ENCODE data around the gene USP2. TPM values are rescaled to one million over a fixed set of nuclear protein-coding genes. Genes with fewer than 3 reads are reported as not detected.

The USP2 gene
- total RNA-seq, 2 donors from 2014 or later: 0.68 to 2.1 TPM

- Histone ChIP-seq H3K36me3 (no peaks in the 10 kb centered on the region), H3K27ac (no peak overlapping the region), H3K4me1 (ENCODE audit: control insufficient read depth in 1 of 2, low read depth in 2 of 2) (peaks cover 26 to 43% of the 10 kb centered on the region in 2 donors), H3K9me3 (no peaks in the 10 kb centered on the region), H3K27me3 (replicated peaks; ENCODE audit: insufficient read depth) (peaks cover 5% of the 10 kb centered on the region), H3K4me3 (no peak overlapping the region)
- ATAC-seq (ENCODE audit: insufficient number of reproducible peaks, low FRiP score, low read depth): no peak
- no peak for DNase-seq (ENCODE audit: low spot score)
- TF ChIP-seq CTCF (IDR thresholded peaks at IDR 0.05): no peak
These were observed 39.1 kb upstream of the USP2 start for GRCh38 chr11:119420631-119421030.

DNA sequence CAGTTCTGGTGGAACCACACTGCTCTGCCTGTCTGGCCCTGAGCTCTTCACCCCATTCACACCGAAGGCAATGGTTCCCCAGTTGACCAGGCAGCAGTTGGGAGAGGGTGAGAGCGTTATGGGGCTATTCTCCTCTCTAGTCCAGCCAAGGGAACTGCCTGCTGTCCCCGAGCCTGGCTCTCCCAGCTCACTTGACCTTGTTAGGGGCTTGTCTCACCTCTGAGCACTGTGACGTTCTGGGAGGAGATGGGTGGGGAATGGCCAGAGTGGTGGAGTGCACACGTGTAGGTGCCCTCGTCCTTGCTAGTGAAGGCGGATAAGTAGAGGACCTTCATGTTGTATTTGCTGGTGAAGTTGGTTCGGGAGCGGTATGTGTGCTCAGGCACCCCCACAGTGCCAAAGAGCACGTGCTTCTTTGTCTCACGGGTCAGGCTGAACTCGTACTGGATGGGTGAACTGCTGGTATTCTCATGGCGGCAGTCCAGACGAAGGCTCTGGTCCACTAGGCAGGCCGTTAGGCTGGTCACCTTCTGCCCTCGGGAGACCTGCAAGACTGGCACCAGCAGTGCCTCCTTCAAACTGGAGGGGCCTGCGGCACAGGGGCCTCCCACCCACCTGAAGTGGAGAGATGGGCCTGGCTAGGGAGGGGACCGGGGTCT is 38.5 kb upstream of the USP2 start:
- peaks cover 26 to 43% of the 10 kb centered on the region in 2 donors for H3K4me1 ChIP-seq (ENCODE audit: control insufficient read depth in 1 of 2, low read depth in 2 of 2)
- no peaks in the 10 kb centered on the region for H3K36me3 ChIP-seq
- H3K27ac ChIP-seq: no peak overlapping the region
- no peaks in the 10 kb centered on the region for H3K9me3 ChIP-seq
- DNase-seq (ENCODE audit: low spot score): no peak
- peaks cover 5% of the 10 kb centered on the region for H3K27me3 ChIP-seq (replicated peaks; ENCODE audit: insufficient read depth)
- TF ChIP-seq CTCF (IDR thresholded peaks at IDR 0.05): no peak
- ATAC-seq (ENCODE audit: insufficient number of reproducible peaks, low FRiP score, low read depth): no peak
- no peak overlapping the region for H3K4me3 ChIP-seq

DNA sequence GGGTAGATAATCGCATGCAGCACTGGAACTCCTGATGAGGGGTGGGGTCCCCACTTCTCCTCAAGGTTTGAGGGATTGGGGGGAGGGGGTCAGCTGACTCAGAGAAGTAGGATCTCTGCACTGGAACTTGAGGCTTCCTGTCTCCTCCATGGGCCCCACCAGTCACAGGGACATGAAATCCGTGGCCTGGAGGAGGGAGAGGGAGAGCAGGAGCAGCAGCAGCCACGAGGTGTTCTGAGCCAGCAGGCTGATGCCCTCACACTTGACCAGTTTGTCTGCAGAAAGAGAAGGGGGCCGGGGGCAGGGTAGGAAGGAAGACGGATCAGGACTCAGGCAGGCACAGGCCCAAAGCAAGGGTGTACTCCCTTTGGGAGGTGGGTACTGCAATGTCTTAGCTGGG is 37.8 kb upstream of the USP2 start:
- no peak for ATAC-seq (ENCODE audit: insufficient number of reproducible peaks, low FRiP score, low read depth)
- Histone ChIP-seq H3K9me3 (no peaks in the 10 kb centered on the region), H3K4me1 (ENCODE audit: control insufficient read depth in 1 of 2, low read depth in 2 of 2) (peaks cover 26 to 43% of the 10 kb centered on the region in 2 donors), H3K4me3 (no peak overlapping the region), H3K36me3 (no peaks in the 10 kb centered on the region), H3K27me3 (replicated peaks; ENCODE audit: insufficient read depth) (peaks cover 5% of the 10 kb centered on the region), H3K27ac (no peak overlapping the region)
- DNase-seq (ENCODE audit: low spot score): no peak
- no peak for TF ChIP-seq CTCF (IDR thresholded peaks at IDR 0.05)

DNA sequence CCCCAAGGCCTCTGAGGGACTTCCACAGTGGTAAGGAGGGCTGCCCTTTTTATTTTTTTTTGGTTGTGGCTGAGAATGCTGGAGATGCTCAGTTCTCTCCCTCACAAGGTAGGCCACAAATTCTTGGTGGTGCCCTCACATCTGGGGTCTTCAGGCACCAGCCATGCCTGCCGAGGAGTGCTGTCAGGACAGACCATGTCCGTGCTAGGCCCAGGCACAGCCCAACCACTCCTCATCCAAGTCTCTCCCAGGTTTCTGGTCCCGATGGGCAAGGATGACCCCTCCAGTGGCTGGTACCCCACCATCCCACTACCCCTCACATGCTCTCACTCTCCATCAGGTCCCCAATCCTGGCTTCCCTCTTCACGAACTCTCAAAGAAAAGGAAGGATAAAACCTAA is 37.3 kb upstream of the USP2 start:
- H3K27ac ChIP-seq: peak overlapping the region in 1 of 2 donors; percentile 80
- no peaks in the 10 kb centered on the region for H3K9me3 ChIP-seq
- no peaks in the 10 kb centered on the region for H3K36me3 ChIP-seq
- H3K4me1 ChIP-seq (ENCODE audit: control insufficient read depth in 1 of 2, low read depth in 2 of 2): peaks cover 26 to 43% of the 10 kb centered on the region in 2 donors
- H3K27me3 ChIP-seq (replicated peaks; ENCODE audit: insufficient read depth): peaks cover 5% of the 10 kb centered on the region
- ATAC-seq (ENCODE audit: insufficient number of reproducible peaks, low FRiP score, low read depth) (no peak), DNase-seq (ENCODE audit: low spot score) (no peak)
- no peak overlapping the region for H3K4me3 ChIP-seq
- TF ChIP-seq CTCF (IDR thresholded peaks at IDR 0.05): no peak

DNA sequence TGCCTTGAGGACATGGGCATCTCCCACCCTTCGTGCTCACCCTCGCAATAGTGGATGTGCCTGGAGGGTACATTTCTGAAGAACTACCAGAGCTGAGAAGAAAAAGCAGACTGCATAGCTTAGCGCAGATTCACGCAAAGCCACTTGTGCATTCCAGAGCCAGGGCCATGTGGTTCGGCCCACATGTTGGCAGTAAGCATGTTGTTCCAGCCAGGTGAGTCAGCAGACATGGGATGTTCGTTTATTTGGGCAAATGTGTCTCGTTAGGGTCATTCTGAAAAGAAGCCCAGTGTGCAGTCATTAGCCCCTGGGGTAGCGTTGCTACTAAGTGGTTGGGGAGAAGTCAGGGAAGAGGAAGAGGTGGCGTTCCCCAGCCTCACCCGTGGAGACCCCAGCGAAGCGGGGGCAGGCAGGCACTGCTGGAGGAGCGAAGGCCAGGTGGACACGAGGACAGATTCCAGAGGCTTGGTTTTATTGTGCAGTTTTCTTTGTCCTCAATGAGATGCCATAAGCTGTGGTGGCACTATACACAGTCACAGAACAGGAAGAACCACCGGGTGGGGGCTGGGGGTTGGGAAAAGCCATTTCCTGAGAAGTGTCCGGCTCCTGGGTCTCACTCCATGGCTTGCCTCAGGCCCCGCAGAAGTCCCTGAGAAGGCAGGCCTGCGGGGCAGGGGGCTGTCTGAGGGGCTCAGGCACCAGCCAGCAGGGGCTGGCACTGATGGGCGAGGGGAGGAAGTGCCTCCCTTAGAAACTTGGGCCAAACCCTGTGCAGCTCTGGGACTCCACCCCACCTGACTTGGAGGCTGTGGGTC is 36.4 kb upstream of the USP2 start:
- peak overlapping the region; percentile 54 for H3K4me3 ChIP-seq
- no peaks in the 10 kb centered on the region for H3K36me3 ChIP-seq
- no peaks in the 10 kb centered on the region for H3K9me3 ChIP-seq
- DNase-seq (ENCODE audit: low spot score) (peak; percentile 32), ATAC-seq (ENCODE audit: insufficient number of reproducible peaks, low FRiP score, low read depth) (peak; percentile 90)
- no peaks in the 10 kb centered on the region for H3K27me3 ChIP-seq (replicated peaks; ENCODE audit: insufficient read depth)
- H3K27ac ChIP-seq: peak overlapping the region; percentile 80 to 85
- no peak for TF ChIP-seq CTCF (IDR thresholded peaks at IDR 0.05)
- H3K4me1 ChIP-seq (ENCODE audit: control insufficient read depth in 1 of 2, low read depth in 2 of 2): peaks cover 24 to 39% of the 10 kb centered on the region in 2 donors
